GM21515 (cell line): ENCODE results near the gene TRIM27.
"Not testable (repeated sequence)": the region's sequence is repeated elsewhere in the genome, so short reads cannot be mapped to it uniquely, and the experiment has no call there.

ENCODE experiments used
- ATAC-seq: cut with Tn5 transposase; IDR thresholded peaks from one replicate; pipeline ENCODE4 v1.9.1; 2021; ENCODE audit not compliant: unreplicated experiment

TRIM27 gene

GRCh38 chr6:28866205-28867085 lies 57.3 kb downstream of the TRIM27 start:
- peak; percentile 44 for ATAC-seq

GRCh38 chr6:28865401-28866204 lies 58.2 kb downstream of the TRIM27 start:
- no peak for ATAC-seq

- ATAC-seq, result no peak
Measured at GRCh38 chr6:28864326-28864923, 59.4 kb downstream of the TRIM27 start.

- peak; percentile 47 for ATAC-seq
Measured at GRCh38 chr6:28863604-28864325, 60.0 kb downstream of the TRIM27 start.

DNA sequence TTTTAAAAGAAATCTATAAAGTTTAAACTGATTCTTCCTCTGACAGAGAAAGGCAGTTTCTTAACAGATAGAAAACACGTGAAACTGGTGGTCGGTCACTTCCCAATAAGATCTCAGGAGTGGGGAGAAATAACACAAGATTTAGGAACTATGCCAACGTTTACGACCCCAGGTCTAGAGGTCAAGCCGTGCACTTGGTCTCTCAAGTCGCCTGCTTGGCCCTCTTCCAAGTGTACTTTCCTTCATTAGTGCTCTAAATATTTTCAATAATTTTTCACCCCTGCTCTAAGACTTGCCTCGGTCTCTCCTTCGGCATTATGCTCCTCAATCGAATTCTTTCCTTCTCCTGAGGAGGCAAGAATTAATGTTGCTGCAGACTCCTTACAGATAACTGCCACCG lies 61.7 kb downstream of the TRIM27 start:
- no peak for ATAC-seq

GRCh38 chr6:28861339-28861738 lies 62.4 kb downstream of the TRIM27 start:
- no peak for ATAC-seq

GRCh38 chr6:28860581-28860980 lies 63.2 kb downstream of the TRIM27 start:
- no peak for ATAC-seq

DNA sequence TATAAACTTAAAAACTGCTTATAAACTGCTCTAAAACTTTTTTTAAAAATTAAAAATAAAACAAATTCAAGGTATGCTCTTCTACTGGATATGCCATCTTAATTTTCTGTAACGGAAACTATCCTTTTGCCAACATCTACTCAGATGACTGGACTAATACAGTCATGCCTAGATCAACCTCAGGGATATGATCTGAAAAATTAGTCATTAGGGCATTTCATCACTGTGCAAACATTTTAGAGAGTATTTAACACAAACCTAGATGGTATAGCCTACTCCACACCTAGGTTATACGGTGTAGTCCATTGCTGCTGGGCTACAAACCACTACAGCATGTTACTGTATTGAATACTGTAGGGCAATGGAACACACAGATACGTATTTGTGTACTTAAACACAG lies 64.8 kb downstream of the TRIM27 start:
- ATAC-seq, result no peak

DNA sequence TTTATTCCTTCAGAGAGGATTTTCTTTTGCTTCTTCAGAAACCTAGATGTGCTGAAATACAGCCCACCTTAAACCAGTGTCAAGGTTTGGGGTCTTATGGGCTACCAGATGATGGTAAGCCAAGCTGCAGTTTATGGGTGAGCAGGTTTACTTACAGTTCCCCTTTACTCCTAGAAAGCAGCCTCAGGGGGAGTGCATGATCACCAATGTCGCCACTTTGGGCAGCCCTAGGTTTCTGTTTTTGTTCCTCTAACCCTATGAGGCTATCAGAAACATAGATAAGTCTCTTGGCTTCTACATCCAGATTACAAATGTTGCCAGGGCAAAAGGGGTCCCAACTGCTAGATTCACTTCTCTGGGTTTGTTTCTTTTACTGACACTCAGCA lies 67.2 kb downstream of the TRIM27 start:
- no peak for ATAC-seq

DNA sequence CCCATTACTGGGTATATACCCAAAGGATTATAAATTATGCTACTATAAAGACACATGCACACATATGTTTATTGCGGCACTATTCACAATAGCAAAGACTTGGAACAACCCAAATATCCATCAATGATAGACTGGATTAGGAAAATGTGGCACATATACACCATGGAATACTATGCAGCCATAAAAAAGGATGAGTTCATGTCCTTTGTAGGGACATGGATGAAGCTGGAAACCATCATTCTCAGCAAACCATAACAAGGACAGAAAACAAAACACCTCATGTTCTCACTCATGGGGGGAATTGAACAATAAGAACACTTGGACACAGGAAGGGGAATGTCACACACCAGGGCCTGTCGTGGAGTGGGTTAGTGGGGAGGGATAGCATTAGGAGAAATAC lies 69.4 kb downstream of the TRIM27 start:
- not testable (repeated sequence) for ATAC-seq
